Activated naive CD8-positive, alpha-beta T cell treated with anti-CD3 and anti-CD28 coated beads, Interleukin-2, amount 50 U/mL, for 24 hours (primary cell): ENCODE measurements around the gene TEAD2.

Experiments
- ATAC-seq: fragments of 150-1000 bp; cut with Tn5 transposase; one replicate; pipeline ENCODE4 v1.10.0; 2021
- DNase-seq: peaks from one replicate; pipeline ENCODE4 v3.0.0; 2021
- H3K27ac Mint-ChIP-seq: one replicate; pipeline ENCODE4 v1.8.0; 2021; ENCODE audit warnings: mild to moderate bottlenecking, mixed read lengths
- H3K27me3 Mint-ChIP-seq: one replicate; pipeline ENCODE4 v1.8.0; 2021; ENCODE audit warnings: mixed read lengths
- H3K36me3 Mint-ChIP-seq: one replicate; pipeline ENCODE4 v1.8.0; 2021; ENCODE audit warnings: low read depth, mixed read lengths
- H3K4me1 Mint-ChIP-seq: one replicate; pipeline ENCODE4 v1.8.0; 2021; ENCODE audit warnings: mixed read lengths
- H3K4me3 Mint-ChIP-seq: one replicate; pipeline ENCODE4 v1.8.0; 2021; ENCODE audit warnings: mild to moderate bottlenecking, moderate library complexity, mixed read lengths
- H3K9me3 Mint-ChIP-seq: one replicate; pipeline ENCODE4 v1.8.0; 2021; ENCODE audit warnings: mixed read lengths

Gene TEAD2

DNA sequence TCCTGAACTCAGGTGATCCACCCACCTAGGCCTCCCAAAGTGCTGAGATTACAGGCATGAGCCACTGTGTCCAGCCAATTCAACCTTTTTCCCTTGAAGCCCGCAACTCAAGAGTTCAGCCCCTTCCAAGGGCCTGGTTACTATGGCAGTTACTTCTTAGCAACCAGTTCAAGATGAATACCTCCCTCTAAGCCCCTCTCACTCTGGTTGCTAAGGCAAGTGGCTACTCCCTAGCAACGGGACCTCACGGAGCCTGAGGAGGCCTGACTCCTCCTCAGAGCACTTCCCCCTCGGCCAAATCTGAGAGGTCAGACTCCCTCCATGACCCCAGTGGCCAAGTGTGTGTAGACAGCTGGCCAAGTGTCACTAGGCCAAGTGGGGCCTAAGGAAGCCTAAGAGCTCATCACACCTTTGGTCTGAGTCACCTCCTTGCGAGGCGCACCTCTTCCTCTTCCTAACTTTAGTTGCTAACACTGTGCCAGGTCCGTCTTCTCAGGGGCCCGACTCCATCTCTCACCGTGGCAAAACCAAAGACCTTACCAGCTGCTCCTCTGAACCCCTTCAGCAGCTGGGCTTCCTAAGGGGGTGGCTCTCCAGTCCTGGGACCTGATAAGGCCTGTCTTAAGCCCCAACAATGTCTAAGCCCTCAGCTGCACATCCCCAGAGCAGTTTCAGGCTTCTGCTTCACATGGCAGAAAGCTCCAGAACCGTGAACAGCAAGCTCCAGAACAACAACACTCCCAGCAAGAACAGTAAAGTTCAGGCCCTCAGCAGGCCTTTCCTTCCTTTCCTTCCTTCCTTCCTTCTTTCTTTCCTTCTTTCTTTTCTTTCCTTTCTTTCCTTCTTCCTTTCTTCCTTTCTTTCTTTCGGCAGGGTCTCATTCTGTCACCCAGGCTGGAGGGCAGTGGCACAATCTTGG lies 17.5 kb downstream of the TEAD2 start:
- Mint-ChIP-seq H3K4me1 (peaks cover 22% of the 10 kb centered on the region), H3K27me3 (no peaks in the 10 kb centered on the region), H3K9me3 (no peaks in the 10 kb centered on the region), H3K27ac (no peak overlapping the region), H3K4me3 (no peak overlapping the region), H3K36me3 (peaks cover 9% of the 10 kb centered on the region)
- no peak for ATAC-seq
- DNase-seq, result no peak

- H3K4me3 Mint-ChIP-seq, result no peak overlapping the region
- peaks cover 32% of the 10 kb centered on the region for H3K4me1 Mint-ChIP-seq
- H3K27ac Mint-ChIP-seq, result peak overlapping the region; percentile 17
Observed at GRCh38 chr19:49343123-49343522, 19.1 kb downstream of the TEAD2 start.

DNA sequence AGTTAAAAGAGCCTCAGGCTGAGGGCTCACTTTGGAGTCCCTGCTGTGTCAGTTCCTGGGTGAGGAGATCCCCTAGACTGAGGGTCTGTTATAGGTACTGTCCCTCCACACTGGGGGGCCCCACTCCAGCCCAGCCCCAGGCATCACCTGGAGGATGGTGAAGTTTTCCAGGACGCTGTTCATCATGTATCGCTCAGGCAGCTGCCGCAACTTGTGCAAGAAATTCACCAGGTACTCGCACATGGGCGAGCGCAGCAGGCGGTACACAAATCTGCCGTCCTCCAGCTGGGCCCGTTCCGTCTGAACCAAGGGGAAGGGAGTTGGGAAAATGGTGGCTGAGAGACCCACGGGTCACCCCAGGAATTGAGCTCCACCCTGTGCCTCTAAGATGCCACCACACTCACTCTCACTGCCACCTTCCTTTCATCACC lies 19.9 kb downstream of the TEAD2 start:
- DNase-seq (no peak), ATAC-seq (no peak)
- peaks cover 39% of the 10 kb centered on the region for H3K4me1 Mint-ChIP-seq
- H3K27ac Mint-ChIP-seq, result no peak overlapping the region
- H3K27me3 Mint-ChIP-seq, result no peaks in the 10 kb centered on the region
- peaks cover 26% of the 10 kb centered on the region for H3K36me3 Mint-ChIP-seq
- H3K9me3 Mint-ChIP-seq, result no peaks in the 10 kb centered on the region
- H3K4me3 Mint-ChIP-seq, result no peak overlapping the region

More at GRCh38 chr19:49343123-49343522, 19.1 kb downstream of the TEAD2 start:
- H3K27me3 Mint-ChIP-seq, result no peaks in the 10 kb centered on the region
- no peak for DNase-seq
- peaks cover 20% of the 10 kb centered on the region for H3K36me3 Mint-ChIP-seq
- no peak for ATAC-seq
- H3K9me3 Mint-ChIP-seq, result no peaks in the 10 kb centered on the region

DNA sequence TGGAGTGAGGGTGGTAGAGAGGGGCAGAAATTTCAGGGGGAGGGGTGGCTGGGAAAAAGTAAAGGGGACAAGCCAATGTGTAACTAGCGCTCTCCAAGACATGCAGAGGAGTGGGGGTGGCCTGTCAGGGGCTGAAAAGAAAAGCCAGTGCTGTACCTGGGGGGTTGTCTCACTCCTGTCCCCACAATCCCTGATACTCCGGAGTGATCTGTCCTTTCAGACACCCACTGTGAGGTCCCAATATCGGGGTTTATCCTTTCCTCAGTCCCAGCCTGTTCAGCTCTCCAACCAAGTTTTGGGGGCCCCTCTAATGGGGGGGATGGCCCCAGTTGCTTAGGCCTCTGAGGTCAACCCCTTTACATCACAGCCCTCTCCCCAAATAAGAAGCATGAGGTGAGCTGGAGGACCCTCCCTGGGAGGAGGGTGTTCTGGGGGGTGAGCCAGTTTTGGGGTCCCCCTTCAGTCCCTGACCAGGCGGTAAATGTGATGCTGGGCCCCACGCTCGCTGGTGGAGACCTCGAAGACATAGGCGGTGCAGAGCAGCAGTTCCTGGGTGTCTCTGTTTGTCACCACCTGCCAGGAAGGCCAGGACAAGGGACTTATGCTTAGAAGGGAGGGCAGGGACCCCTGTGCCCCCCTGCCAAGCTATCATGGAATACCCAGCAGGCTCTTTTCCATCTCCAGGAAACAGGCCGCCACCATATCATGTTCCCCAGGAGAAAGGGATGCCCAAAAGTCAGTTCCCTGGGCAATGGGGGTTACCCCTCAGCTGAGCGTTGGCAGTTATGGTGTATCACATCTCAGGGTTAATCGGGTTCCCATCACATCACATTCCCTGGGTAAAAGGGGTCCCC lies 21.1 kb downstream of the TEAD2 start:
- H3K27me3 Mint-ChIP-seq, result no peaks in the 10 kb centered on the region
- peak overlapping the region; percentile 70 for H3K27ac Mint-ChIP-seq
- H3K36me3 Mint-ChIP-seq, result peaks cover 32% of the 10 kb centered on the region
- H3K4me1 Mint-ChIP-seq, result peaks cover 49% of the 10 kb centered on the region
- no peak for ATAC-seq
- H3K9me3 Mint-ChIP-seq, result no peaks in the 10 kb centered on the region
- DNase-seq, result no peak
- no peak overlapping the region for H3K4me3 Mint-ChIP-seq

- DNase-seq (peak; percentile 61), ATAC-seq (no peak)
- peak overlapping the region; percentile 15 for H3K4me3 Mint-ChIP-seq
- no peaks in the 10 kb centered on the region for H3K27me3 Mint-ChIP-seq
- H3K36me3 Mint-ChIP-seq, result peaks cover 32% of the 10 kb centered on the region
- peaks cover 51% of the 10 kb centered on the region for H3K4me1 Mint-ChIP-seq
- H3K27ac Mint-ChIP-seq, result peak overlapping the region; percentile 70
- H3K9me3 Mint-ChIP-seq, result no peaks in the 10 kb centered on the region
Observed at GRCh38 chr19:49340069-49340864, 21.9 kb downstream of the TEAD2 start.

DNA sequence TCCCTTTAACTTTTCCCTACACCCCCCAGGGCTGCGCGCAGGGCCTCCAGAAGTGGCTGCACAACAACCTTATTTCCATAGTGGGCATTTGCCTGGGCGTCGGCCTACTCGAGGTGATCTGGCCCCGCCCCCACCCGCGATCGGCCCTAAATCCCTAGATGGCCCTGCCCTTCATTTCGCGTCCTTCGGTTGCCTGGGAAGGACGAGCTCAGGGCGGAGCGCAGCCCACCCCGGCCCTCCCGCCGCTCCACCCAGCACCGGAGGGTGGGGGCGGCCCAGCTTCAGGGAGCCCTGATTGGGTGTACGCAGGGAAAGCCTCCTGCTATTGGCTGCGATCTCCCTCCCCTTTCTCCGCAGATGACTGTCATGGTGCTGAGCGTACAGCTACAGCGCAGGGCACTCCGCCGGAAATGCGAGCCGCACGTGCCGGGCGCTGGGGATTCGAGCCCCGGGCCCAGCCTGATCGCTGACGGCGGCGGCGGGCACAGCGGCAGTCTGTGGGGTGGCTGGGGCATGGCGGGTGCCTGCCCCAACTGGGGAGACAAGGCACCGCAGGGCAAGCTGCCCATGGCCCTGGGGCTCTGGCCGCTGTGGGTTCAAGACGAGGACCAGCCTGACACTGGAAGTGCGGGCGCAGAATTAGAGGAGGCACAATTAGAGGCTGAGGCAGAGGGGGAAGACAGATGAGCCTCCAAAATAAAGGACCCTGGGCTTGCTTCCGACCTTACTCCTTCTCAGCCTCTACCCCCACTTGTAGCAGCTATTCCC lies 22.7 kb downstream of the TEAD2 start:
- Mint-ChIP-seq H3K36me3 (peaks cover 32% of the 10 kb centered on the region), H3K9me3 (no peaks in the 10 kb centered on the region), H3K4me1 (peaks cover 49% of the 10 kb centered on the region), H3K27me3 (no peaks in the 10 kb centered on the region), H3K27ac (no peak overlapping the region), H3K4me3 (no peak overlapping the region)
- no peak for ATAC-seq
- no peak for DNase-seq

DNA sequence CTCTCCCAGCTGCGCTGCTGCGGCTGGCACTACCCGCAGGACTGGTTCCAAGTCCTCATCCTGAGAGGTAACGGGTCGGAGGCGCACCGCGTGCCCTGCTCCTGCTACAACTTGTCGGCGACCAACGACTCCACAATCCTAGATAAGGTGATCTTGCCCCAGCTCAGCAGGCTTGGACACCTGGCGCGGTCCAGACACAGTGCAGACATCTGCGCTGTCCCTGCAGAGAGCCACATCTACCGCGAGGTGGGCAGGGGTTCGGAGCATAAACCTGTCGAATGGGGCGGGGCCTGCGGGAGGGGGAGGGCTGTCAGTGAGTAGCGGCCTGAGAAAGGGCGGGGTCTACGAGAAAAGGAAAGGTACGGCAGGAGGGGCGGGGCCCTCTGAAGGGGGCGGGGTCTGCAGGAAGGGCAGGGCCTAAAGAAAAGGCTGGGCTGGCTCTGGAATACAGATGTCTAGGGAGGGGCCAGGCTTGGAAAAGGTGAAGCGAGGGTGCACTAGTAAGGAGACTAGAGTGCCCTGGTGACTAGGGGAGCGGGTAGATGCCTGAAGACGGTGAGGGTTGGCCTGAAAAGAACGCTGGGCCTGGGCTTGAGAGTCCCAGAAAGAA lies 23.4 kb downstream of the TEAD2 start:
- DNase-seq (peak; percentile 40), ATAC-seq (no peak)
- H3K27me3 Mint-ChIP-seq, result no peaks in the 10 kb centered on the region
- no peak overlapping the region for H3K27ac Mint-ChIP-seq
- H3K36me3 Mint-ChIP-seq, result peaks cover 32% of the 10 kb centered on the region
- H3K4me3 Mint-ChIP-seq, result no peak overlapping the region
- H3K9me3 Mint-ChIP-seq, result no peaks in the 10 kb centered on the region
- H3K4me1 Mint-ChIP-seq, result peaks cover 53% of the 10 kb centered on the region

GRCh38 chr19:49338023-49338677 lies 24.1 kb downstream of the TEAD2 start:
- no peak for ATAC-seq
- Mint-ChIP-seq H3K36me3 (peaks cover 32% of the 10 kb centered on the region), H3K9me3 (no peaks in the 10 kb centered on the region), H3K4me1 (peaks cover 59% of the 10 kb centered on the region), H3K27ac (no peak overlapping the region), H3K27me3 (no peaks in the 10 kb centered on the region), H3K4me3 (no peak overlapping the region)
- DNase-seq, result peak; percentile 2

DNA sequence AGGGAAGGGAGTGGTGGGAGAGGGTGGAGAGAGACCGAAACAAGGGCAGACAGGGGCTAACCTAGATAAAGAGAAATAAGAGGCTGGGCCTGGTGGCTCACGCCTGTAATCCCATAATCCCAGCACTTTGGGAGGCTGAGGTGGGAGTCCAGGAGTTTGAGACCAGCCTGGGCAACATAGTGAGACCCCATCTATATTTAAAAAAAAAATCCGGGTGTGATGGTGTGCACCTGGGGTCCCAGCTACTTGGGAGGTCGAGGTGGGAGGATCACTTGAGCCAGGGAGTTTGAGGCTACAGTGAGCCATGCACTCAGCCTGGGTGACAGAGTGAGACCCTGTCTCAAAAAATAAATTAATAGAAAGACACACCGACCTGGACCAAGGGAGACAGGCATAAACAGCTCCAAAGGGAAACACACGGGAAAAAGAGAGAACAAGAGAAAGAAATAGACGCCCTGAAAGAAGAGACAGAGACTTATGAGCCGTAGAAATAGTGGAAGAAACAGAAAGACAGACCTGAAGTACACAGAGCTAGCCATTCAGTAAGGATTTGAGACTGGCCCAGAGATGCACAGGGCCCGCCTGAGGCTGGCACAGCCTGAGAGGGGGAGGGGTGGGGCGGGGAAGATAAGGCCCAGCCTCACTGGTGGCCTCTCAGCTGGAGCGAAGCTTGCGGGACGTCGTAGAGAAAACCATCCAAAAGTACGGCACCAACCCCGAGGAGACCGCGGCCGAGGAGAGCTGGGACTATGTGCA lies 24.8 kb downstream of the TEAD2 start:
- Mint-ChIP-seq H3K9me3 (no peaks in the 10 kb centered on the region), H3K27me3 (no peaks in the 10 kb centered on the region), H3K36me3 (peaks cover 30% of the 10 kb centered on the region), H3K4me3 (peak overlapping the region; percentile 91), H3K4me1 (peaks cover 60% of the 10 kb centered on the region), H3K27ac (peak overlapping the region; percentile 91)
- no peak for ATAC-seq
- no peak for DNase-seq

DNA sequence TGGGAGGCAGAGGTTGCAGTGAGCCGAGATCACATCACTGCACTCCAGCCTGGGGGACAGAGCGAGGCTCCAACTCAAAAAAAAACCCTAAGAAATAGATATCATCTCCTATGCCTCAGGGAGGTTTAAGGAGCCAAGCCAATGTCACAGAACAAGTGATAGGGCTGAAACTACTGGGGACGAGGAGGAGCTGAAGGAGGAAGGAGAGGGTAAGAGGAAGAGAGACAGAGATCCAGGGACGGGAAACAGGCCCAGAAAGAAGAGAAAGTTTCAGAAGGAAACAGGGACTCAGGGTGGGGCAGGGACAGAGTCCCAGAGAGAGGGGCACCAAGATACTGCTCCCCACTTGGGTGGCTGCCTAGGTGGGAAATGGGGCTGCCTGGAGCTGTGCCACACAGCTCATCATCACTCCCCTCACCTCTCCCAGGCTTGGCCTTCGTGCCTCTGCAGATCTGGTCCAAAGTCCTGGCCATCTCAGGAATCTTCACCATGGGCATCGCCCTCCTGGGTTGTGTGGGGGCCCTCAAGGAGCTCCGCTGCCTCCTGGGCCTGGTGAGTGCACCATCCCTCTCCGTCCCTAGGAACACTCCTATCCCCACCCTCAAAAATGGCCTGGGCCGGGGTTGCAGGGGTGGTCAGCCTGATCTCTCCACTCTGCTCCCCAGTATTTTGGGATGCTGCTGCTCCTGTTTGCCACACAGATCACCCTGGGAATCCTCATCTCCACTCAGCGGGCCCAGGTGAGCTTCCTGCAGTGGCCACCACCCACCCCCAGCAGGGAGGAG lies 25.5 kb downstream of the TEAD2 start:
- Mint-ChIP-seq H3K27ac (peak overlapping the region; percentile 91), H3K4me3 (peak overlapping the region; percentile 91), H3K9me3 (no peaks in the 10 kb centered on the region), H3K4me1 (peaks cover 68% of the 10 kb centered on the region), H3K27me3 (no peaks in the 10 kb centered on the region), H3K36me3 (peaks cover 30% of the 10 kb centered on the region)
- no peak for ATAC-seq
- peak; percentile 1 for DNase-seq

DNA sequence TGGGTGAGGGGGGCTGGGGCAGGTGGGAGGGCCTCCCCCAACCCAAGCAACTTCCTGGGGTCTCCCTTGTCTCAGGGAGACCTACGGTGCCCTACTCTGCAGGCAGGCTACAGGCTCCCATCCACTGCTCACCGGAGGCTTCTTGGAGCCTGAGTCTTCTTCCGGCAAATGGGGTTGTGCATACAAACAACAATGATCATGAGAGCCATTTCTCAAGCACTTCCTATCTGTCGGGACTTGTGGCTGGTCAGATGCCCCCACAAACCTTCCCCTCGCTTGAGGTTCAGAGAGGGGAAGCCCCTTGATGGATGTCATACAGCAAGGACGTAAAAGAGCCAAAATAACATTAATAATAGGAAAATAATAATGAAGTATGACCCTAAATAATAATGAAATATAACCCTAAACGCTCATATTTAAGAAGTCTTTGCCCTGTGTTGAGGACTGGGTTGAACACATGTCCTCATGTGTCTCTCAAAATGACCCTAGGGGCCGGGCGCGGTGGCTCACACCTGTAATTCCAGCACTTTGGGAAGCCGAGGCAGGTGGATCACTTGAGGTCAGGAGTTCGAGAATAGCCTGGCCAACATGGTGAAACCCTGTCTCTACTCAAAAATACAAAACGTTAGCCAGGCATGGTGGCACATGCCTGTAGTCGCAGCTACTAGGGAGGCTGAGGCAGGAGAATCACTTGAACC lies 26.3 kb downstream of the TEAD2 start:
- Mint-ChIP-seq H3K9me3 (no peaks in the 10 kb centered on the region), H3K27me3 (no peaks in the 10 kb centered on the region), H3K4me1 (peaks cover 75% of the 10 kb centered on the region), H3K27ac (peak overlapping the region; percentile 91), H3K36me3 (peaks cover 32% of the 10 kb centered on the region), H3K4me3 (peak overlapping the region; percentile 91)
- DNase-seq, result peak; percentile 35
- peak; percentile 25 for ATAC-seq
